Nephron progenitor cell (in vitro differentiated cells): ENCODE results near the gene TRAF5.

Experiments used
- DNase-seq: peaks from one replicate; pipeline ENCODE4 v3.0.0; 2021
- H3K27ac Mint-ChIP-seq: 2 replicates; pipeline ENCODE4 v1.8.0; 2021; ENCODE audit warnings: mild to moderate bottlenecking, moderate library complexity, mixed read lengths
- H3K27me3 Mint-ChIP-seq: 2 replicates; pipeline ENCODE4 v1.8.0; 2021; ENCODE audit warnings: mild to moderate bottlenecking, low read depth, mixed read lengths; ENCODE audit not compliant: poor library complexity
- H3K36me3 Mint-ChIP-seq: 2 replicates; pipeline ENCODE4 v1.8.0; 2021; ENCODE audit warnings: low read depth, mixed read lengths
- H3K4me1 Mint-ChIP-seq: 2 replicates; pipeline ENCODE4 v1.8.0; 2021; ENCODE audit warnings: mixed read lengths
- H3K4me3 Mint-ChIP-seq: 2 replicates; pipeline ENCODE4 v1.8.0; 2021; ENCODE audit warnings: mild to moderate bottlenecking, moderate library complexity, mixed read lengths
- H3K9me3 Mint-ChIP-seq: 2 replicates; pipeline ENCODE4 v1.8.0; 2021; ENCODE audit warnings: mild to moderate bottlenecking, moderate library complexity, mixed read lengths
- CTCF ChIP-seq: fragments of 200-600 bp; sonication (generic); IDR thresholded peaks from 2 replicates; pipeline ENCODE4 v1.5.0; 2021; ENCODE audit warnings: antibody characterized with exemption

The TRAF5 gene

GRCh38 chr1:211329764-211330201 is 3.1 kb downstream of the TRAF5 start:
- TF ChIP-seq CTCF: no peak
- peaks cover 10% of the 10 kb centered on the region for H3K27me3 Mint-ChIP-seq
- H3K4me3 Mint-ChIP-seq: no peak overlapping the region
- H3K36me3 Mint-ChIP-seq: no peaks in the 10 kb centered on the region
- DNase-seq: no peak
- H3K9me3 Mint-ChIP-seq: no peaks in the 10 kb centered on the region
- H3K4me1 Mint-ChIP-seq: peaks cover 52% of the 10 kb centered on the region
- peak overlapping the region; percentile 57 for H3K27ac Mint-ChIP-seq

- Mint-ChIP-seq H3K27me3 (peaks cover 10% of the 10 kb centered on the region), H3K36me3 (no peaks in the 10 kb centered on the region), H3K9me3 (no peaks in the 10 kb centered on the region), H3K4me3 (no peak overlapping the region), H3K27ac (no peak overlapping the region), H3K4me1 (peaks cover 55% of the 10 kb centered on the region)
- DNase-seq: no peak
- TF ChIP-seq CTCF: no peak
Measured at GRCh38 chr1:211330282-211330936, 3.8 kb downstream of the TRAF5 start.

DNA sequence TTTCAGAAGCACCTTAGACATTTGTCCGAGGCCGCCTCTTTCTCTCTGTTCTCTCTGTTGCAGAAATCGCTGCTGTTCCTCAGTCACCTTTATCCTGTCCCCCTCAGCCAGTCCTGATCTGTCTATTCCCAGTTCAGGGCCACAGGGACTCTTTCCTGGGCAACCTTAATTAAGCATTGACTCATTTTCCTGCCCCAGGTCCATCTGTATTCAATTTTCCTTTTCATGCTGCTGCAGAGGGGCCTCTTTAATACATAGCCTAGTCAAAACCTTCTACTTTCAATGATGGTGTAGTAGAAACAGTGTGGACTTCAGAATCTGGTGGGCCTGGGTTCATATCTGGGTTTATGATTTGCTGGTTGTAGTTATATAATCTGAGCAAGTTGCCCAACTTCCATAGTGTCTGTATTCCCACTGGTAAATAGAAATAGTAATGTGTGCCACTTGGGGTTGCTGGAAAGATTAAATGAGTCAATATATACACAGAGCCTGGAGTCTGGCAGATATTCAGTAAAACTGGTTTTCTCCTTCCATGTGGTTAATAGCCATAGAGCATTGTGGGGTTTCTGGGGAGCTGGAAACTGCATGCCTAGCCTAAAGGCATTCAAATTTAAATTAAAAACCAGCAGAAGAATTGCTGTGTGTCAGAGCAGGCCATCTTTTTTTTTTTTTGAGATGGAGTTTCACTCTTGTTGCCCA is 4.5 kb downstream of the TRAF5 start:
- TF ChIP-seq CTCF: no peak
- Mint-ChIP-seq H3K36me3 (no peaks in the 10 kb centered on the region), H3K9me3 (no peaks in the 10 kb centered on the region)

GRCh38 chr1:211332036-211332616 is 5.5 kb downstream of the TRAF5 start:
- Mint-ChIP-seq H3K4me1 (peaks cover 62% of the 10 kb centered on the region), H3K9me3 (no peaks in the 10 kb centered on the region), H3K4me3 (no peak overlapping the region), H3K27me3 (peaks cover 4% of the 10 kb centered on the region), H3K27ac (no peak overlapping the region), H3K36me3 (no peaks in the 10 kb centered on the region)
- no peak for TF ChIP-seq CTCF
- DNase-seq: no peak

More for the DNA sequence above, 4.5 kb downstream of the TRAF5 start:
- Mint-ChIP-seq H3K4me1 (peaks cover 56% of the 10 kb centered on the region), H3K4me3 (no peak overlapping the region), H3K27me3 (peaks cover 5% of the 10 kb centered on the region), H3K27ac (no peak overlapping the region)
- DNase-seq: no peak

DNA sequence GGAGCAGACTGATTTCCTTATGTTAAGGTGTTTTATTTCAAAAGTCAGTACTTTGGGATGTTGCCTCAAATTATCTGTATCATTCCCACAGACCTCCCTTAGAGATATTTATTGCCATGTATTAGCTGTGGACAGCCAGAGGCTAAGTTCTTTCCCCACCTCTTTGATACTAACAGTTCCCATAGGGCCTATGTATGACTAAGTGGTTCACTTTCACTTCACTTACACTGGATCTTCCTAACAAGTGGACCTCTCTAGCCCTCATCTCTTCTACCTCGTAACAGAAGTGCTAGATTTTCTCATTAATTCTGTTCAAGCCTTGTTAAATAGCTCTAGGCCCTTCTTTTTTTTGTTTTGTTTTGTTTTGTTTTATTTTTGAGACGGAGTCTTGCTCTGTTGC is 6.2 kb downstream of the TRAF5 start:
- Mint-ChIP-seq H3K9me3 (no peaks in the 10 kb centered on the region), H3K27me3 (peaks cover 4% of the 10 kb centered on the region)

More for the DNA sequence above, 6.2 kb downstream of the TRAF5 start:
- TF ChIP-seq CTCF: no peak
- no peak for DNase-seq
- Mint-ChIP-seq H3K27ac (no peak overlapping the region), H3K4me1 (peaks cover 62% of the 10 kb centered on the region), H3K36me3 (no peaks in the 10 kb centered on the region), H3K4me3 (no peak overlapping the region)
